B cell (primary cell): Measurements from ENCODE around the gene TMEM185A.

Experiments used
- EZH2 ChIP-seq: IDR thresholded peaks from 2 replicates; pipeline ENCODE4 v1.6.1; 2012; ENCODE audit warnings: borderline replicate concordance, low read depth, mild to moderate bottlenecking, moderate library complexity, low read length; ENCODE audit not compliant: insufficient read depth, poor library complexity, severe bottlenecking
- TF ChIP-seq, protein P1 (sequence below): fragments of 200-600 bp; IDR thresholded peaks from one replicate; pipeline ENCODE4 v1.8.0; 2022; ENCODE audit warnings: antibody characterized with exemption, mild to moderate bottlenecking

DNA sequence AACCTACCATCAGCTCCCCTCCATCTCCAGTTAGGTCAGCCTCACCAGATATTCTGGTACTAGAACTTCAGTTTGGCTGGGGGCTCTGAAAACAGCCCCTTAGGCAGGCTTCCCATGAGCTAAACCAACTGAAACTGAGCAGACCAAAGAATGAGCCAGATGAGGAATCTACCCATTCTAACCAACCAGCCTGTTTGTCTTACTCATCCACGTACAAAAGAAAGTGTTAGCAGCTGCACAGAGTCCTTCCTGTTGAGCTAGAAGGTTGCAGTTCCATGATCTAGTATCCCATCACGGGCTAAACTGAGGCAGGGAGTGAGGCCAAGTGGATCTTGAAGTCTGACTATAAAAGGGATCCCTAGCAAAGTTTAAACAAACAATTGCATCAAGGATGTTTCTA lies 61.8 kb downstream of the TMEM185A start:
- TF ChIP-seq, protein P1, sequence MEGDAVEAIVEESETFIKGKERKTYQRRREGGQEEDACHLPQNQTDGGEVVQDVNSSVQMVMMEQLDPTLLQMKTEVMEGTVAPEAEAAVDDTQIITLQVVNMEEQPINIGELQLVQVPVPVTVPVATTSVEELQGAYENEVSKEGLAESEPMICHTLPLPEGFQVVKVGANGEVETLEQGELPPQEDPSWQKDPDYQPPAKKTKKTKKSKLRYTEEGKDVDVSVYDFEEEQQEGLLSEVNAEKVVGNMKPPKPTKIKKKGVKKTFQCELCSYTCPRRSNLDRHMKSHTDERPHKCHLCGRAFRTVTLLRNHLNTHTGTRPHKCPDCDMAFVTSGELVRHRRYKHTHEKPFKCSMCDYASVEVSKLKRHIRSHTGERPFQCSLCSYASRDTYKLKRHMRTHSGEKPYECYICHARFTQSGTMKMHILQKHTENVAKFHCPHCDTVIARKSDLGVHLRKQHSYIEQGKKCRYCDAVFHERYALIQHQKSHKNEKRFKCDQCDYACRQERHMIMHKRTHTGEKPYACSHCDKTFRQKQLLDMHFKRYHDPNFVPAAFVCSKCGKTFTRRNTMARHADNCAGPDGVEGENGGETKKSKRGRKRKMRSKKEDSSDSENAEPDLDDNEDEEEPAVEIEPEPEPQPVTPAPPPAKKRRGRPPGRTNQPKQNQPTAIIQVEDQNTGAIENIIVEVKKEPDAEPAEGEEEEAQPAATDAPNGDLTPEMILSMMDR: no peak
- no peak for TF ChIP-seq EZH2
